K562 (cell line): ENCODE measurements around the gene FLAD1. TPM values are rescaled to one million over a fixed set of nuclear protein-coding genes. Genes with fewer than 3 reads are reported as not detected.

Source experiments
- BRCA1 ChIP-seq, 2 experiments: fragments of 450-650 bp in 1 of 2; sonication (generic) in 1 of 2; formaldehyde crosslinking in 1 of 2; IDR thresholded peaks; 2 replicates each; pipeline versions ENCODE4 v1.5.0 to v1.6.1; 2017 to 2020; ENCODE audit warnings: mild to moderate bottlenecking in 1 of 2, missing genetic modification reagents in 1 of 2
- CREM ChIP-seq: IDR thresholded peaks from 2 replicates; pipeline ENCODE4 v1.6.1; 2014; ENCODE audit warnings: antibody characterized with exemption, low read depth
- CTBP1 ChIP-seq: fragments of 450-650 bp; IDR thresholded peaks from 2 replicates; pipeline ENCODE4 v1.6.1; 2016; ENCODE audit warnings: borderline replicate concordance
- GABPA ChIP-seq: fragments of 200-800 bp; sonication (Bioruptor generic); conservative IDR thresholded peaks from 2 replicates; pipeline ENCODE4 v1.6.1; 2016; ENCODE audit warnings: low read depth, missing genetic modification characterization, missing compliant biosample characterization
- GATAD2B ChIP-seq: fragments of 450-650 bp; IDR thresholded peaks from 2 replicates; pipeline ENCODE4 v1.6.1; 2017; ENCODE audit warnings: mild to moderate bottlenecking, borderline replicate concordance
- HDGF ChIP-seq: fragments of 450-650 bp; IDR thresholded peaks from 2 replicates; pipeline ENCODE4 v1.6.1; 2016
- JUND ChIP-seq, 2 experiments: IDR thresholded peaks; 2 replicates in 1 of 2; 3 replicates in 1 of 2; pipeline ENCODE4 v1.6.1; 2011; ENCODE audit warnings: borderline replicate concordance in 2 of 2, low read depth in 2 of 2, low read length in 2 of 2, improper control_type of control experiment in 1 of 2, missing biosample characterization in 1 of 2, missing genetic modification characterization in 1 of 2, missing genetic modification reagents in 1 of 2
- KDM1A ChIP-seq, 2 experiments: fragments of 450-650 bp; IDR thresholded peaks; 2 replicates each; pipeline ENCODE4 v1.6.1; 2016; ENCODE audit warnings: mild to moderate bottlenecking in 2 of 2
- L3MBTL2 ChIP-seq: fragments of 450-650 bp; IDR thresholded peaks from 2 replicates; pipeline ENCODE4 v1.6.1; 2016; ENCODE audit warnings: mild to moderate bottlenecking, moderate library complexity
- MAFF ChIP-seq: IDR thresholded peaks from 2 replicates; pipeline ENCODE4 v1.6.1; 2012; ENCODE audit warnings: low read length, improper control_type of control experiment
- MAFK ChIP-seq: IDR thresholded peaks from 2 replicates; pipeline ENCODE4 v1.6.1; 2011; ENCODE audit warnings: low read length, improper control_type of control experiment
- MTA1 ChIP-seq: fragments of 450-650 bp; IDR thresholded peaks from 2 replicates; pipeline ENCODE4 v1.6.1; 2017; ENCODE audit warnings: borderline replicate concordance
- MTA3 ChIP-seq: fragments of 450-650 bp; formaldehyde crosslinking; IDR thresholded peaks from 2 replicates; pipeline ENCODE4 v1.6.1; 2017; ENCODE audit warnings: mild to moderate bottlenecking, borderline replicate concordance
- NFE2L1 ChIP-seq: fragments of 450-650 bp; IDR thresholded peaks from 2 replicates; pipeline ENCODE4 v1.6.1; 2016; ENCODE audit warnings: missing genetic modification characterization, low read depth, mild to moderate bottlenecking, missing compliant biosample characterization, moderate library complexity, borderline replicate concordance
- NFRKB ChIP-seq: fragments of 450-650 bp; IDR thresholded peaks from 2 replicates; pipeline ENCODE4 v1.6.1; 2016; ENCODE audit warnings: low read depth
- PML ChIP-seq: IDR thresholded peaks from 2 replicates; pipeline ENCODE4 v1.6.1; 2012; ENCODE audit warnings: low read length, inconsistent platforms
- RAD51 ChIP-seq: fragments of 450-650 bp; IDR thresholded peaks from 2 replicates; pipeline ENCODE4 v1.7.1; 2016; ENCODE audit warnings: low read depth, mild to moderate bottlenecking, borderline replicate concordance
- SUPT5H ChIP-seq: fragments of 450-650 bp; IDR thresholded peaks from 2 replicates; pipeline ENCODE4 v1.6.1; 2016
- TCF3 ChIP-seq: sonication (generic); formaldehyde crosslinking; IDR thresholded peaks from 2 replicates; pipeline ENCODE4 v1.4.0; 2020; ENCODE audit warnings: mild to moderate bottlenecking, missing genetic modification reagents
- TEAD1 ChIP-seq, 2 experiments: fragments of 450-650 bp in 1 of 2; sonication (generic) in 1 of 2; formaldehyde crosslinking; IDR thresholded peaks; 2 replicates each; pipeline versions ENCODE4 v1.4.0 to v1.8.0; 2020 to 2022; ENCODE audit warnings: mild to moderate bottlenecking in 2 of 2, missing genetic modification reagents in 1 of 2
- ZFX ChIP-seq: sonication (generic); formaldehyde crosslinking; IDR thresholded peaks from 2 replicates; pipeline ENCODE4 v1.8.0; 2022; ENCODE audit warnings: mild to moderate bottlenecking, missing genetic modification reagents, moderate library complexity
- ZNF239 ChIP-seq: fragments of 250-450 bp; sonication (Bioruptor Pico); IDR thresholded peaks from 2 replicates; pipeline ENCODE4 v1.4.0; 2020; ENCODE audit warnings: mild to moderate bottlenecking
- polyA plus RNA-seq, 8 experiments: library from polyadenylated mRNA; depleted of rRNA in 4 of 8; stranded (reverse) in 5 of 8; unstranded in 3 of 8; fragments of >200 nt; fragmentation: Nextera tagmentation in 2 of 8; fragmentation: Illumina TruSeq in 1 of 8; extraction: Ambion mirVana in 2 of 8; extraction: Trizol in 1 of 8; gene quantifications; 2 replicates each; pipeline versions ENCODE4 v1.2.1 to v1.2.3, GENCODE V29; 2011 to 2014; ENCODE audit warnings: inconsistent platforms in 1 of 8, missing spikeins in 1 of 8
- total RNA-seq, 7 experiments: library from RNA; depleted of rRNA in 6 of 7; stranded (reverse); fragments of >200 nt in 6 of 7; fragmentation: Illumina TruSeq in 2 of 7; extraction: Trizol in 2 of 7; gene quantifications; 2 replicates each; pipeline versions ENCODE4 v1.2.1 to v1.2.3, GENCODE V29; 2011 to 2021; ENCODE audit warnings: low replicate concordance in 1 of 7
- TF ChIP-seq, protein P1 (sequence below): fragments of 450-650 bp; IDR thresholded peaks from 2 replicates; pipeline ENCODE4 v1.6.1; 2018; ENCODE audit not compliant: partially characterized antibody
- TF ChIP-seq, protein P2 (sequence below): fragments of 200-800 bp; sonication (Bioruptor generic); IDR thresholded peaks from 2 replicates; pipeline ENCODE4 v1.6.1; 2017; ENCODE audit warnings: missing genetic modification characterization, missing compliant biosample characterization
- TF ChIP-seq, protein P3 (sequence below): sonication (generic); formaldehyde crosslinking; IDR thresholded peaks from 2 replicates; pipeline ENCODE4 v1.9.0; 2022; ENCODE audit warnings: mild to moderate bottlenecking, missing genetic modification reagents

Gene FLAD1
- total and polyA plus RNA-seq, 9 of the 15 experiments (the other 6 are each of a cell fraction or from before 2014, with no cell fraction given) = 24.9 to 85.8 (median 67.0) TPM

DNA sequence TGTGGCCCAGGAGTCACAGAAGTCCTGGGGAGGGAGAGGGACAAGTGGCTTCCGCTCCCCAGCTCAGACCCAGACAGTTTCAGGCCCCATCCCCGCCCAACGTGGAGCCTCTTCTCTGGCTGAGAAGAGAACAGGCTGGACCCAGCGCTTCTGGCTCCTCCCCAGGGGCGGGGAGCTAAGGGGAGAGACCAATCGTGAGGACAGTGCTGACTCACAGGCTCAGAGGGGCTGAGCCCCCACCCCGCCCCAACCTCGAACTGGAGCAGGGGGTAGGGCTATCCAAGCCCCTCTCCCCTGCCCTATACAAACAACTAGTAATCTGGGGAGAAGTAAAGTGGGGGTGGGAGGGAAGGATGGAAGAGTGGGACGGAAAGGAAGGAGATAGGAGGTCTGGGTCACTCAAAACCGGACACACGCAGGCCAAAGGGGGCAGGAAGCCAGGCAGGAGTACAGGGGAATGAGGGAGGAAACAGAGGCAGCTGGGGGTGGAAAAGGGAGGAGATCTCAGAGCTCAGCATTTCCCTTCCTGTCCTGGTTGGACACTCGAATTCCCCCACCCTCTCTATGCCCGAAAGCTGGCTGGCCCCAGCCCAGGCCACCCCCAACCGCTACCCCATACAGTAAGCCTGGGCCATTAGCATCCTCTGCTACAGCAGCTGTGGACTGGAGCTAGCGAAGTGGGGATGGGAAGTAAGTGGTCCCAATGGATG is 12.4 kb upstream of the FLAD1 start, which contains the start of gene SHC1 (continued):
- TF ChIP-seq L3MBTL2 (0 out of 2 replicates have a peak, but pooled peaks have one; percentile 23), ZFX (CRISPR knock-in tag) (no peak), JUND (IDR thresholded peaks at IDR 0.05; ENCODE audit: borderline replicate concordance, low read depth, low read length) (peak; percentile 70; the same call in 1 of the 2 replicates), JUND (tag; IDR thresholded peaks at IDR 0.05; ENCODE audit: borderline replicate concordance, low read depth, low read length) (no peak; the same call in 2 of the 3 replicates), HDGF (peak; percentile 86), MTA3 (peak; percentile 57; the same call in 1 of the 2 replicates), GATAD2B (no peak), SUPT5H (peak; percentile 78), NFE2L1 (tag) (no peak), RAD51 (no peak), PML (peak; percentile 26; the same call in 1 of the 2 replicates), MAFK (peak; percentile 62), GABPA (tag) (peak; percentile 61), ZNF239 (no peak), KDM1A (IDR thresholded peaks at IDR 0.05) (no peak), TEAD1 (CRISPR knock-in tag; IDR thresholded peaks at IDR 0.05) (0 out of 4 replicates have a peak, but pooled peaks of 1 of the 2 experiments have one; percentile 35), MTA1 (peak; percentile 19; the same call in 1 of the 2 replicates), BRCA1 (IDR thresholded peaks at IDR 0.05) (no peak), BRCA1 (CRISPR knock-in tag; IDR thresholded peaks at IDR 0.05) (no peak), NFRKB (peak; percentile 61), MAFF (peak; percentile 35), CREM (peak; percentile 19; the same call in 1 of the 2 replicates), CTBP1 (peak; percentile 32; the same call in 1 of the 2 replicates), TCF3 (no peak)
- TF ChIP-seq, protein P1, sequence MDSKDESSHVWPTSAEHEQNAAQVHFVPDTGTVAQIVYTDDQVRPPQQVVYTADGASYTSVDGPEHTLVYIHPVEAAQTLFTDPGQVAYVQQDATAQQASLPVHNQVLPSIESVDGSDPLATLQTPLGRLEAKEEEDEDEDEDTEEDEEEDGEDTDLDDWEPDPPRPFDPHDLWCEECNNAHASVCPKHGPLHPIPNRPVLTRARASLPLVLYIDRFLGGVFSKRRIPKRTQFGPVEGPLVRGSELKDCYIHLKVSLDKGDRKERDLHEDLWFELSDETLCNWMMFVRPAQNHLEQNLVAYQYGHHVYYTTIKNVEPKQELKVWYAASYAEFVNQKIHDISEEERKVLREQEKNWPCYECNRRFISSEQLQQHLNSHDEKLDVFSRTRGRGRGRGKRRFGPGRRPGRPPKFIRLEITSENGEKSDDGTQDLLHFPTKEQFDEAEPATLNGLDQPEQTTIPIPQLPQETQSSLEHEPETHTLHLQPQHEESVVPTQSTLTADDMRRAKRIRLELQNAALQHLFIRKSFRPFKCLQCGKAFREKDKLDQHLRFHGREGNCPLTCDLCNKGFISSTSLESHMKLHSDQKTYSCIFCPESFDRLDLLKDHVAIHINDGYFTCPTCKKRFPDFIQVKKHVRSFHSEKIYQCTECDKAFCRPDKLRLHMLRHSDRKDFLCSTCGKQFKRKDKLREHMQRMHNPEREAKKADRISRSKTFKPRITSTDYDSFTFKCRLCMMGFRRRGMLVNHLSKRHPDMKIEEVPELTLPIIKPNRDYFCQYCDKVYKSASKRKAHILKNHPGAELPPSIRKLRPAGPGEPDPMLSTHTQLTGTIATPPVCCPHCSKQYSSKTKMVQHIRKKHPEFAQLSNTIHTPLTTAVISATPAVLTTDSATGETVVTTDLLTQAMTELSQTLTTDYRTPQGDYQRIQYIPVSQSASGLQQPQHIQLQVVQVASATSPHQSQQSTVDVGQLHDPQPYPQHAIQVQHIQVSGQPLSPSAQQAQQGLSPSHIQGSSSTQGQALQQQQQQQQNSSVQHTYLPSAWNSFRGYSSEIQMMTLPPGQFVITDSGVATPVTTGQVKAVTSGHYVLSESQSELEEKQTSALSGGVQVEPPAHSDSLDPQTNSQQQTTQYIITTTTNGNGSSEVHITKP = peak; percentile 16
- TF ChIP-seq, protein P2, sequence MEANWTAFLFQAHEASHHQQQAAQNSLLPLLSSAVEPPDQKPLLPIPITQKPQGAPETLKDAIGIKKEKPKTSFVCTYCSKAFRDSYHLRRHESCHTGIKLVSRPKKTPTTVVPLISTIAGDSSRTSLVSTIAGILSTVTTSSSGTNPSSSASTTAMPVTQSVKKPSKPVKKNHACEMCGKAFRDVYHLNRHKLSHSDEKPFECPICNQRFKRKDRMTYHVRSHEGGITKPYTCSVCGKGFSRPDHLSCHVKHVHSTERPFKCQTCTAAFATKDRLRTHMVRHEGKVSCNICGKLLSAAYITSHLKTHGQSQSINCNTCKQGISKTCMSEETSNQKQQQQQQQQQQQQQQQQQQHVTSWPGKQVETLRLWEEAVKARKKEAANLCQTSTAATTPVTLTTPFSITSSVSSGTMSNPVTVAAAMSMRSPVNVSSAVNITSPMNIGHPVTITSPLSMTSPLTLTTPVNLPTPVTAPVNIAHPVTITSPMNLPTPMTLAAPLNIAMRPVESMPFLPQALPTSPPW (CRISPR knock-in tag) = peak; percentile 87
- TF ChIP-seq, protein P3, sequence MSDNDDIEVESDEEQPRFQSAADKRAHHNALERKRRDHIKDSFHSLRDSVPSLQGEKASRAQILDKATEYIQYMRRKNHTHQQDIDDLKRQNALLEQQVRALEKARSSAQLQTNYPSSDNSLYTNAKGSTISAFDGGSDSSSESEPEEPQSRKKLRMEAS (CRISPR knock-in tag) = peak; percentile 34; the same call in 1 of the 2 replicates
